Measurements from ENCODE around the gene PLPPR3.
"Not testable (repeated sequence)": the region's sequence is repeated elsewhere in the genome, so short reads cannot be mapped to it uniquely, and the experiment has no call there.

Gene PLPPR3

GRCh38 chr19:829129-829758 is 7.5 kb upstream of the PLPPR3 start:
- no peak for DNase-seq (ENCODE audit: low read depth in 2 of 2)

GRCh38 chr19:827710-828321 is 6.1 kb upstream of the PLPPR3 start, which contains the start of gene AZU1:
Gene AZU1, plus strand, starts transcription at chr19:827837. Its CDS starts 10 bp downstream, at chr19:827847.
- DNase-seq (ENCODE audit: low read depth in 2 of 2) = no peak

DNA sequence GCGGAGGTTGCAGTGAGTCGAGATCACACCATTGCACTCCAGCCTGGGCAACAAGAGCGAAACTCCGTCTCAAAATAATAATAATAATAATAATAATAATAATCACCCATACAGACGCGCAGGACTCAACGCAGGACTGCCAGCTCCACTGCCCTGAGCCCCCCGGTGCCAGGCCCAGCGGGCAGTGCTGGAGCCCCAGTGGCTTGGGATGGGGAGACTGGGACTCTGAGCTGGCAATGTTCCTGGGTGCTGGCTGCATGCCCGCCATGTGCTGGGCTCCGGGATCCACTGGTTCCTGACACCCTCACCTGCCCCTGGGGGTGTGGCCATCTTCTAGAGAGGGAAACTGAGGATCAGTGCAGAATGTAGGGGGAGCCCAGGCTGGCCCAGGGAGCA is 5.6 kb upstream of the PLPPR3 start:
- no peak for DNase-seq (ENCODE audit: low read depth in 2 of 2)

- no peak for DNase-seq (ENCODE audit: low read depth in 2 of 2)
Measured at GRCh38 chr19:825897-826644, 4.3 kb upstream of the PLPPR3 start.

DNA sequence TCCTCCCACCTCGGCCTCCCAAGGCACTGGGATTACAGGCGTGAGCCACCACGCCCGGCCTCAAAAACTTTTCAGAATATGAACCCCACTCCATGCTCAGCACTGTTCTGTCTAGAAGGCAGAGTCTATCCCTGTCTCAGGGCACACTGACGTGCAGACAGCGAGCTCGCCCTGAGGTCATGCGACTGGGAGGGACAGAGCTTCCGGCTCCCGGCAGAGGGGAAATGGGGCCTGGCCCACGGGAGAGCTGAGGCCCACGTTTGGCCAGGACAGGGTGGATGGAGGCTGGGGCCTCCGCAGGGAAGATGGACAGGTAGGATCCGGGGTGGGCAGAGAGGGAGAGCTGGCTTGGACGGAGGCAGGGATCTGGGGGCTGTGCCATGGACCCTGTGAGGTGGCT is 3.1 kb upstream of the PLPPR3 start:
- no peak for DNase-seq (ENCODE audit: low read depth in 2 of 2)

DNA sequence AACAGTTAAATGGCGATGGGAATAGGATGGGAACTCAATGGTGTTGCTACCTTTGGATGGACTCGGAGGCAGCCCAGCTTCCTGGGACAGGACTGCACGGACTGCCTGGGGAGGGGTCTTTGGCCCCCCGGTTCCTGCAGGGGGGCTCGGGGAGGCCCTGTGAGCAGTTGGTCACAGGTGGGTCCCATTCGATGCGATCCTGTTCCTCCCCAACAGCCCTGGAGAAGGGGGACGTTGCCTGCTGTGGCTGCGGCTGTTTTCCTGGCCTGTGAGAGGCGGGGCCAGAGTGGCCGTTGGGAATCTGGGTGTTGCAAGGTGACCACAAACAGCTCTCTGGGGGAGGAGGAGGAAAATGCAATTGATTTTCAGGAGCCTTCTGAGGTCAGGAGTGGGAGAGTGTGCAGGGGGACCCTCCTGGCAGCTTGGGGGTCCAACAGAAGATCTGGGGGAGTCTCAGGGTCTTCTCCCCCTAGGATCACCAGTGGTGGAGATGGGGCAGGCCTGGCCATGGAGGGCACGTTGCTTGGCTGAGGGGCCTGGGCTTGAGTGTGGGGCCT is 1.9 kb upstream of the PLPPR3 start:
- DNase-seq (ENCODE audit: low read depth in 2 of 2) = no peak

- no peak for DNase-seq (ENCODE audit: low read depth in 2 of 2)
Measured at GRCh38 chr19:821231-821824, 427 bp downstream of the PLPPR3 start.

DNA sequence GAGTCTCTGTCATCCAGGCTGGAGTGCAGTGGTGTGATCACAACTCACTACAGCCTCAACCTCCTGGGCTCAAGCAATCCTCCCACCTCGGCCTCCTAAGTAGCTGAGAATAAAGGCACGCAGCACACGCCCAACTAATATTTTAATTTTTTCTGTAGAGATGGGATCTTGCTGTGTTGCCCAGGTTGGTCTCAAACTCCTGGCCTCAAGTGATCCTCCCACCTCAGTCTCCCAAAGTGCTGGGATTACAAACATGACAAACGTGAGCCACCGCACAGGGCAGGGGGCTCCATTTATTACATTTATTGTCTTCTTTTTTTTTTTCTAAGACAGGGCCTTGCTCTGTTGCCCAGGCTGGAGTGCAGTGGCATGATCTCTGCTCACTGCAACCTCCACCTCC is 1.5 kb downstream of the PLPPR3 start:
- not testable (repeated sequence) for DNase-seq (ENCODE audit: low read depth in 2 of 2)

DNA sequence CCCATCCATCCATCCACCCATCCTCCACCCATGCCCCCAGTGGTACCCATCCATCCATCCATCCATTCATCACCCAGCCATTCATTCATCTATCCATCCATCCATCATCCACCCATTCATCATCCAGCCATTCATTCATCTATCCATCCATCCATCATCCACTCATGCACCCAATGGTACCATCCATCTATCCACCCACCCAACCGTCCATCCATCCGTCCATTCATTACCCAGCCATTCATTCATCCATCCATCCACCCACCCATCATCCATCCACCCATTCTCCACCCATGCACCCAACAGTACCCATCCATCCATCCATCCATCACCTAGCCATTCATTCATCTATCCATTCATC is 5.3 kb downstream of the PLPPR3 start:
- no peak for DNase-seq (ENCODE audit: low read depth in 2 of 2)

GRCh38 chr19:815775-816499 is 5.8 kb downstream of the PLPPR3 start:
- DNase-seq (ENCODE audit: low read depth in 2 of 2) = no peak

DNA sequence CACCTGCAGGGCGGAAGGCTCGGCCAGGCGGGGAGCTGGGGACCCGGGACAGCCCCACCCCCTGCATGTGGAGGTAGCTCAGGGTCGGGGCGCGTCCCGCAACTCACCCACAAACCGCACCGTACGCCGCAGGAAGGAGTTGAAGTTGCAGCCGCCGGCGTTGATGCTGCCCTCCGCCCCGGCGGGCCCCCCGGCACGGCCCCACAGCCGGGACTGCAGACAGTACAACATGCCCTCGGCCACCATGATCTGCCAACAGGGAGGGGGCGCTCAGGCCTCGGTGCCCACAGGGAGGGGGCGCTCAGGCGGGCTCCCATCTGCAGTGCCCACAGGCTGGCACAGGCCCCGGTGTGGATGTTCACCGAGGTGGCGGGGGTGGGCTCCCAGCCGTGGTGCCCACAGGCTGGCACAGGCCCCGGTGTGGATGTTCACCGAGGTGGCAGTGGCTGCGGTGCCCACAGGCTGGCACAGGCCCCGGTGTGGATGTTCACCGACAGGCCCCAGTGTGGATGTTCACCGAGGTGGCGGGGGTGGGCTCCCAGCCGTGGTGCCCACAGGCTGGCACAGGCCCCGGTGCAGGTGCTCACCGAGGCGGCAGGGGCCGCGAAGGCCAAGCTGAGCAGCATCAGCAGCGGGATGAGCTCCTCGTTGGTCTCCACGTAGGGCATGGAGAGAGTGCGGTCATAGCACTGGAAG is 6.5 kb downstream of the PLPPR3 start:
- DNase-seq (ENCODE audit: low read depth in 2 of 2) = no peak

GRCh38 chr19:814152-815078 is 7.3 kb downstream of the PLPPR3 start:
- DNase-seq (ENCODE audit: low read depth in 2 of 2) = no peak

DNA sequence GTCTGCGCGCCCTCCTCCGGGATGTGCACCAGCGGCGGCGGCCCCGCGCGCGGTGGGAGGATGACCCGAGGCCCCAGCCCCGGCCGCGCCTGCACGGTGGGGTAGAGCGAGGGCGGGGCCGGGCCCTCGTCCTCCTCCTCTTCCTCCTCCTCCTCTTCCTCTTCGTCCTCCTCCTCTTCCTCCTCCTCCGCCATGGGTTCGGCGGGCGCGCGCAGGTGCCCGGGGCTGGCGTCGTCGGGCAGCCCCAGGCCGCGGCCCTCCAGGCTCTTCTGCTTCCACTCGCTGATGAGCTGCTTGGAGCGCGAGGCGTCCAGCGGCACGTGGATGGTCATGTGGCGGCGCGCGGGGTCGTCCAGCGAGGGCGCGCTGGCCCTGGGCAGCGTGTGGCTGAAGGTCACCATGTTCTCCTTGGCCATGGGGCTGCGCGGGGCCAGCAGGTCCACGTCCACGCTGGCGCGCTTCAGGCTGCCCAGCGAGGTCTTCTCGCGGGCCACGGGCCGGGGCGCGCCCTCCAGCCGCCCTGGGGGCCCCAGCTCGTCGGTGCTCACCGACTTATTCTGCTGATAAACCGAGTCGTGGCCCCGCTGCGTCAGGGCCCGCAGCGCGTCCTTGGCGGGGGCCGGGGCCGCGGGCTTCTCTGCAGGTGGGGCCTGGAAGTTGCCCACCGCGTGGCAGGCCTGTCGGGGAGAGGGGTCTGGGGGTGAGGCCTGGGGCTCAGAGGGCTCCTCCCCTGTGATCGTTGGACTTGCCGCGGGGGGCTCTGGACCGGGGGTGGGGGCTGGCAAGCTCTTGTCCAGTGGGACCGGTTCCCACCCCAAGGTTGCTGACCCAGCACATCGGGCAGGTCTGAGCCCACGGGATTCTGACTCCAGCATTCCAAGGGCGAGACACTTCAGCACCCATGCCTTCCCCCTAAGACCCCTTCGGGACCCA is 8.3 kb downstream of the PLPPR3 start:
- DNase-seq (ENCODE audit: low read depth in 2 of 2) = no peak

DNA sequence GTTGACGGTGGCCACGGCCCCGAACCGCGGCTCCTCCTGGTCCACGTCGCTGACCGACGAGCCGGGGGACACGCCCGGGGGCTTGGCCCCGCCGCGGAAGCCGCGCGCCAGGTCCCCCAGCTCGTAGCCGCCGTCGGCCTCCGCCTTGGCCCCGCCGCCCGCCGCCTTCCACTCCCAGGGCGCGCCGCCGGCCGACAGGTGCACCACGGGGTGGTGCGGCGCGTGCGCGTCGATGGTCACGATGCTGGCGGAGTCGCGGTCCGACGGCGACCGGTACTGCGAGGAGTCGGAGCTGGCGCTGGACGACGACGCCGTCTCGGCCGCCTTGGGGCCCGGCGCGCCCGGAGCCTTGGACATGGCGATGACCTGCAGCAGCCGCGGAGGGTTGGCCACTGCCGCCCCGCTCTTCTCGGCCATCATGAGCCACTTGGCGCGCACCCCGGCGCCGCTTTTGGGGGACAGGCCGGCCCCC is 9.0 kb downstream of the PLPPR3 start:
- no peak for DNase-seq (ENCODE audit: low read depth in 2 of 2)

DNA sequence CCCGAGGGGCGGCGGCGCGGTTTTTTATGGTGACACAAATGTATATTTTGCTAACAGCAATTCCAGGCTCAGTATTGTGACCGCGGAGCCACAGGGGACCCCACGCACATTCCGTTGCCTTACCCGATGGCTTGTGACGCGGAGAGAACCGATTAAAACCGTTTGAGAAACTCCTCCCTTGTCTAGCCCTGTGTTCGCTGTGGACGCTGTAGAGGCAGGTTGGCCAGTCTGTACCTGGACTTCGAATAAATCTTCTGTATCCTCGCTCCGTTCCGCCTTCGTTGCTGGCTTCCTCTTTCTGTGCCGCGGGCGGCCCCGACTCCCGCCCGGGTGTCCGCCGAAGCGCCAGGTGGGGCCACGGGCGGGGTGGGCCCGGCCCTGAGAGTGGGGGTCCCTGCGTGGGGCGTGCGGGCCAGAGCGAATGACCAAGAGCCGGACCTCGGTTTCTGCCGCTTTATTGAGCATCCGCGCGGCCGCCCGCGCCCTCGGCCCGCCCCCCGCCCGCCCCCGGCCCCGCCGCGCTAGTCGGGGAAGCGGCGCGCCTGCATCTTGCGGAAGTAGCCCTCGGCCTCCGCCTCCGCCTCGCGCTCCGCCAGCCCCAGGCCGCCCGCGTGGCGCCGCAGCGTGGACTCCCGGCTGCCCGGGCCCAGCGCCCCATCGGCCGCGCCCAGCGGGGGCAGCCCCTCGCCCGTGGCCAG is 9.6 kb downstream of the PLPPR3 start:
- DNase-seq (ENCODE audit: low read depth in 2 of 2) = no peak

GRCh38 chr19:811506-812048 is 10.2 kb downstream of the PLPPR3 start:
- DNase-seq (ENCODE audit: low read depth in 2 of 2) = no peak

- DNase-seq (ENCODE audit: low read depth in 2 of 2) = no peak
Measured at GRCh38 chr19:810883-811489, 10.8 kb downstream of the PLPPR3 start.

All from stimulated activated CD8-positive, alpha-beta memory T cell treated with anti-CD3 and anti-CD28 coated beads, Interleukin-15, amount 100 ng/mL, for 48 hours (primary cell).